ENCODE data around the gene KRTAP9-6. TPM values are rescaled to one million over a fixed set of nuclear protein-coding genes. Genes with fewer than 3 reads are reported as not detected.

Gene KRTAP9-6
- total RNA-seq, 1 donor from 2014 or later, result not detected

DNA sequence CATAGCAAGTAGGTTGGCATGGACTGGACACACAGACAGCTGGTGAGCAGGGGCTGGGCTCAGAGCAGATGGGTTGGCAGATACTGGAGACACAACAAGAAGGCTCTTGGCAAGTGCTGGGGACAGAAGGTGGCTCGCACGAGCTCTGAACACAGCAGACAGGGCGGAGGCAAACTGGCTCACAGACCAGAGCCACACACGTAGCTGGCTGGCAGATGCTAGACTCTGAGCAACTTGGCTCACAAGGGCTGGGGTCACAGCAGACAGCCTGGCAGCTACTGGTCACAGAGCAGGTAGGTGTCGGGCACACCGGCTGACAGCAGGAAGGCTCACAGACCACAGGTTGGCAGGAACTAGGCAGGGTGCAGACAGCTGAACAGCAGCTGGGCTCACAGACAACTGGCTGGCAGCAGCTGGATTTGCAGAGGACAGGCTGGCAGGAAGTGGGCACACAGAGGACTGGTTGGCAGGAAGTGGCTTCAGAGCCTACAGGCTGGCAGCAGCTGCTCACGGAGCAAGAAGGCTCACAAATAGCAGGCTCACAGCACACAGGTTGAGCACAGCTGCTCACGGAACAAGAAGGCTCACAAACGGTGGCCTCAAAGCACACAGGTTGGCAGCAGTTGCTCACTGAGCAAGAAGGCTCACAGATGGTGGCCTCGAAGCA, 43.2 kb downstream of the KRTAP9-6 start:
- ATAC-seq, result peak; percentile 92
- DNase-seq (ENCODE audit: missing footprints), result peak; percentile 78
- intact Hi-C loops (cut with DNase I), result loop anchor here (10.0 kb wide), 1 partner anchor 156 kb away; the partner anchor contains the start of gene KRT32

- intact Hi-C loops (cut with DNase I), result loop anchor here (10.0 kb wide), 1 partner anchor 156 kb away; the partner anchor contains the start of gene KRT32
- ATAC-seq, result peak; percentile 14
- DNase-seq (ENCODE audit: missing footprints), result no peak
These were observed 43.8 kb downstream of the KRTAP9-6 start, which contains the start of gene KRTAP16-1 for GRCh38 chr17:41308918-41309359. Gene KRTAP16-1 (minus strand): TSS chr17:41309309. CDS start chr17:41309253, 56 bp downstream.

- intact Hi-C loops (cut with DNase I), result no loop called here
- DNase-seq (ENCODE audit: missing footprints) (no peak), ATAC-seq (no peak)
These were observed 45.9 kb downstream of the KRTAP9-6 start for GRCh38 chr17:41311111-41311510.

- DNase-seq (ENCODE audit: missing footprints) (no peak), ATAC-seq (no peak)
- intact Hi-C loops (cut with DNase I), result no loop called here
These were observed 50.1 kb downstream of the KRTAP9-6 start, which contains the start of gene KRTAP17-1 for GRCh38 chr17:41315204-41315794. Gene KRTAP17-1 (minus strand): TSS chr17:41315710. CDS start chr17:41315650, 60 bp downstream.

Other genes starting within 250 kb of the KRTAP9-6 start
- gene KRTAP1-5, start 238.2 kb upstream of the KRTAP9-6 start, total RNA-seq, result not detected
- gene KRTAP1-4, start 235.2 kb upstream of the KRTAP9-6 start, total RNA-seq, result not detected
- gene KRTAP1-3, start 230.5 kb upstream of the KRTAP9-6 start, total RNA-seq, result not detected
- not detected for gene KRTAP1-1, start 223.9 kb upstream of the KRTAP9-6 start, total RNA-seq
- gene KRTAP2-1, start 218.1 kb upstream of the KRTAP9-6 start, total RNA-seq, result not detected
- not detected for gene KRTAP2-2, start 210.1 kb upstream of the KRTAP9-6 start, total RNA-seq
- gene KRTAP2-3, start 205.3 kb upstream of the KRTAP9-6 start, total RNA-seq, result not detected
- not detected for gene KRTAP2-4, start 199.5 kb upstream of the KRTAP9-6 start, total RNA-seq
- gene KRTAP4-7, start 181.2 kb upstream of the KRTAP9-6 start, total RNA-seq, result not detected
- not detected for gene KRTAP4-8, start 167.2 kb upstream of the KRTAP9-6 start, total RNA-seq
- gene KRTAP4-16, start 163.2 kb upstream of the KRTAP9-6 start, total RNA-seq, result not detected
- not detected for gene KRTAP4-9, start 160.0 kb upstream of the KRTAP9-6 start, total RNA-seq
- not detected for gene KRTAP4-11, start 147.0 kb upstream of the KRTAP9-6 start, total RNA-seq
- not detected for gene KRTAP4-12, start 141.2 kb upstream of the KRTAP9-6 start, total RNA-seq
- not detected for gene KRTAP4-6, start 124.8 kb upstream of the KRTAP9-6 start, total RNA-seq
- not detected for gene KRTAP4-5, start 115.6 kb upstream of the KRTAP9-6 start, total RNA-seq
- not detected for gene KRTAP4-4, start 104.6 kb upstream of the KRTAP9-6 start, total RNA-seq
- gene KRTAP4-3, start 97.2 kb upstream of the KRTAP9-6 start, total RNA-seq, result not detected
- not detected for gene KRTAP4-2, start 87.2 kb upstream of the KRTAP9-6 start, total RNA-seq
- gene KRTAP4-1, start 80.5 kb upstream of the KRTAP9-6 start, total RNA-seq, result not detected
- not detected for gene KRTAP9-1, start 75.5 kb upstream of the KRTAP9-6 start, total RNA-seq
- gene KRTAP9-2, start 38.7 kb upstream of the KRTAP9-6 start, total RNA-seq, result not detected
- gene KRTAP9-3, start 32.9 kb upstream of the KRTAP9-6 start, total RNA-seq, result not detected
- gene KRTAP9-8, start 27.4 kb upstream of the KRTAP9-6 start, total RNA-seq, result not detected
- gene KRTAP9-4, start 15.7 kb upstream of the KRTAP9-6 start, total RNA-seq, result not detected
- not detected for gene KRTAP9-9, start 10.0 kb upstream of the KRTAP9-6 start, total RNA-seq
- not detected for gene KRTAP9-7, start 10.3 kb downstream of the KRTAP9-6 start, total RNA-seq
- not detected for gene KRTAP29-1, start 37.5 kb downstream of the KRTAP9-6 start, total RNA-seq
- not detected for gene KRTAP16-1, start 43.9 kb downstream of the KRTAP9-6 start, total RNA-seq
- not detected for gene KRTAP17-1, start 50.3 kb downstream of the KRTAP9-6 start, total RNA-seq
- gene KRT33A, start 85.5 kb downstream of the KRTAP9-6 start, total RNA-seq, result not detected
- not detected for gene KRT33B, start 104.4 kb downstream of the KRTAP9-6 start, total RNA-seq
- gene KRT34, start 116.9 kb downstream of the KRTAP9-6 start, total RNA-seq, result not detected
- not detected for gene KRT31, start 132.2 kb downstream of the KRTAP9-6 start, total RNA-seq
- not detected for gene KRT37, start 159.2 kb downstream of the KRTAP9-6 start, total RNA-seq
- not detected for gene KRT38, start 175.6 kb downstream of the KRTAP9-6 start, total RNA-seq
- not detected for gene KRT32, start 202.0 kb downstream of the KRTAP9-6 start, total RNA-seq
- gene KRT35, start 215.8 kb downstream of the KRTAP9-6 start, total RNA-seq, result not detected
- not detected for gene KRT36, start 224.5 kb downstream of the KRTAP9-6 start, total RNA-seq
- not detected for gene KRT13, start 240.2 kb downstream of the KRTAP9-6 start, total RNA-seq